Measurements from ENCODE around the gene COL12A1. TPM values are rescaled to one million over a fixed set of nuclear protein-coding genes. Genes with fewer than 3 reads are reported as not detected.

Gene COL12A1
- polyA plus RNA-seq, 4 donors = 63.7 to 1,684 (median 152) TPM

DNA sequence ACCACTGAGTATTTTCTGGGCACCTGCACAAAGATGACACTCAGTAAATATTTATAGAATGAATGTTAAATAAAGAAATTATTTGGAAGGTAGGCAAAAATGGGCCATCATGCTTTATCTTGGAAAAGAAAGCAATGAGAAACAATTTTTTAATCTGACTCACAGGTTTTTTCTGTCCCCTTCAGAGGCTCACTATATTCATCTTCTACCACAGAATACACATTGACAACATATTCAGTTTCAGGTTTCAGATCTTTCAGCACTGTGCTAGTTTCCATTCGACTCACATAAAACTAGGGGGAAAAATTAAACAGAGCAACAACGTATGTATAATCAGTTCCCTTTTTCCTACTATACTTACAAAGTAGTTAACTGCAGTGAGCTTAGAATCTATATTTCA lies 58.3 kb downstream of the COL12A1 start:
- no peak for DNase-seq (ENCODE audit: low read depth in 4 of 4, low spot score in 3 of 4)

GRCh38 chr6:75145976-75146375 lies 59.9 kb downstream of the COL12A1 start:
- no peak for DNase-seq (ENCODE audit: low read depth in 4 of 4, low spot score in 3 of 4)

- DNase-seq (ENCODE audit: low read depth in 4 of 4, low spot score in 3 of 4) = no peak
Observed at GRCh38 chr6:75145211-75145610, 60.6 kb downstream of the COL12A1 start.

DNA sequence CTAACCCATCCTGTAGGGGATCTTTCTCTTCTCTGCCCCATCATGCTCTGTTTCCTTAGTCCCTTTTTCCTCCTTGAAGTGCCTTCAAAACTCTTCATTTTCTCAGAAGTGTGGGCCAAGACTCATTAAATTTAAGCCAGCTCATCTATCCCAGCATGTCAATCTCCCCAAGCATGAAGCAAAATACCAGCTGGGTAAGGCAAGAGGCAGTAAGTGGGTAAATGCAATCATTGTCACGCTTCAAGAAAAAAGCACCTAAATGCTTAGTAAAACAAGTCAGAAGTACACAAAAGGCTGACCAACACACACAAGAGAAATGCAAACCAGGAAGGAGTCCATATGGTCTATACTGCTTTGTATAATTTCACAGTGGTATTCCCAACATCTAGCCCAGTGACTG lies 61.5 kb downstream of the COL12A1 start:
- DNase-seq (ENCODE audit: low read depth in 4 of 4, low spot score in 3 of 4) = no peak

DNA sequence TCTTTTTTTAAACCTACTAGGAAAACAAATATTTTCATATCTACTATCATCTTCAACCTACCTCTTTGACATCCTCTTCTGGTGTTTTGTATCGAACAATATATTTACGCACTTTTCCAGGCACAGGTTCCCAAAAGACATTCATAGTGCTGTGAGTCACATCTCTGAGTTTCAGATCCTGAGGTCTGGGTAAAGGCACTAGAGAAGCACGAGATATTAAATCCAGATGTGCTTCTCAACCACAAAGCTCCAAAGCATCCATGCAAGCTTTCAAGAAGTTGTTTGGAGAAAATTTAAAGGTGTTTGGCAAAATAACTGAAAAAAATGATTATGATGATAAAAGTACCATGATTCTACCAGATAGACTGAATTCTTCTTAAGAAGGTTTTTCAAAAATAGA lies 62.7 kb downstream of the COL12A1 start:
- no peak for DNase-seq (ENCODE audit: low read depth in 4 of 4, low spot score in 3 of 4)

- DNase-seq (ENCODE audit: low read depth in 4 of 4, low spot score in 3 of 4) = no peak
Observed at GRCh38 chr6:75142721-75143120, 63.1 kb downstream of the COL12A1 start.

- no peak for DNase-seq (ENCODE audit: low read depth in 4 of 4, low spot score in 3 of 4)
Observed at GRCh38 chr6:75135876-75136275, 70.0 kb downstream of the COL12A1 start.

- DNase-seq (ENCODE audit: low read depth in 4 of 4, low spot score in 3 of 4) = no peak
Observed at GRCh38 chr6:75135450-75135849, 70.4 kb downstream of the COL12A1 start.

DNA sequence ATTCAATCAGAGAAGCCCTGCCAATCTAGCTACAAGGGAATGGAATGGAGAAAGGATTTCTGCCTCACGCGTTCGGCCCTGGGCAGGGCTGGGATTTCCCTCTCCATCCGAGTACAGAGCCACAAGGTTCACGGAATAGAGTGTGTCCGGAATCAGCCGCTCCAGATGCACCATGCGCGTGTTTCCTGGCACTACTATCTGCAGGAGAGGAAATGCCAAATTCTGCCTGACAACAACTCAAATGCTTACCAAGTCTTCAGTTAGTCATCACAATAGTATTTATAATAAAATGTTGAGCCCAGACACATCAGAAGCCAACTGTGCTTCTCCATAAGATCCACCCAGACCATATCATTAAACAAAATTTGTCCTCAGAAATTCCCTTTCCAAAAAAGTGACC lies 75.1 kb downstream of the COL12A1 start:
- DNase-seq (ENCODE audit: low read depth in 4 of 4, low spot score in 3 of 4) = no peak

- DNase-seq (ENCODE audit: low read depth in 4 of 4, low spot score in 3 of 4) = no peak
Observed at GRCh38 chr6:75128878-75129570, 76.8 kb downstream of the COL12A1 start.

DNA sequence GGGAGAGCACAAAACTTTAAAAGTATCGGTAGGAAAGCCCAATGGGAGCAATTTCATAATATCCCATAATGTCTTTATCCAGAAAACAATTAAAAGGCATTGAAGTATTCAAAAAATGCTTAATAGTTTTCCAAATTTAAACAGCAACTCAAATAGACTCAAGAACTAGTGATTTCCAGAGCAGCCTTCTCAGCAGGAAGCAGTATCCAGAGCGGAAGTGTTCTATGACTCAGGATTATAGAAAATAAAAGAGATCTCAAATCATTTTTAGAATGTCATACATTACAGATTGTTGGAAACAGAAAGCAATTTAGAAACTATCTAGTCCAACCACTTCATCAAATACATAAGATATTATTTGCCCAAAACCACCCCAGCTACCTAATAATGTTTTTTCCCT lies 79.3 kb downstream of the COL12A1 start:
- DNase-seq (ENCODE audit: low read depth in 4 of 4, low spot score in 3 of 4) = no peak

DNA sequence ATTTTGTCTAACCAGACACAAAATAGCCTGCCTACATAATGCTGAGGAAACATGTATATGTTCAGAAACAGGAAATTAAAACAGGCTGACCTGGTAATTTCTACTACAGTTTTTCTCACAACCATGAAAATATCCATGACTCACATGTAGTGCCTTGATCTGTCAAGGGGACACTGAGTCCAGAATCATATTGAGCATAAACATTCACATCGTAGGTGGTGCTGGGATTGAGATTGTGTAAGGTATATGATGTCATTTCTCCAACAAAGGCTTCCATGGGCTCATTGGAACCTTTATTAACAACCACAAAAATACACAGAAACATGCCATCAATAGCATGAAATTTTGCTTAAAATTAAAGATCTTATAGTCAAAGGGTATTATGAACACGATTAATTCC lies 80.9 kb downstream of the COL12A1 start:
- DNase-seq (ENCODE audit: low read depth in 4 of 4, low spot score in 3 of 4) = no peak

DNA sequence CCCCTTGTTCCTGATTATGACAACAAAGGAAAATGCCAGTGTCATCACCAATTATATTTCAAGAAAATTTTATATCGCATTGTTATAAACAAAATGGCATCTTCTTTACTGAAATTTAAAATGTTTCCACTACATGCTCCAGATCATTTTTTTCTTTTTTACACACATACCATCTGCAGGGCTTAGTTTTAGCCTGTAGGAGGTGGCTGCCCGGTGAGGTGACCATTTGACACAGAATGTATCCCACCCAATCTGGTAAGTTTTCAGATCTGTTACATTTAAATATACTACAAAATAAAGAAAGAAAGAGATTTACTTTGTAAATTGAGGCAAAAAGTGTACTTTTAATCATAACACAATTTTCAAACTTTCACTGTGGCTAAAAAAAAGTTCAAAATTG lies 81.8 kb downstream of the COL12A1 start:
- no peak for DNase-seq (ENCODE audit: low read depth in 4 of 4, low spot score in 3 of 4)

DNA sequence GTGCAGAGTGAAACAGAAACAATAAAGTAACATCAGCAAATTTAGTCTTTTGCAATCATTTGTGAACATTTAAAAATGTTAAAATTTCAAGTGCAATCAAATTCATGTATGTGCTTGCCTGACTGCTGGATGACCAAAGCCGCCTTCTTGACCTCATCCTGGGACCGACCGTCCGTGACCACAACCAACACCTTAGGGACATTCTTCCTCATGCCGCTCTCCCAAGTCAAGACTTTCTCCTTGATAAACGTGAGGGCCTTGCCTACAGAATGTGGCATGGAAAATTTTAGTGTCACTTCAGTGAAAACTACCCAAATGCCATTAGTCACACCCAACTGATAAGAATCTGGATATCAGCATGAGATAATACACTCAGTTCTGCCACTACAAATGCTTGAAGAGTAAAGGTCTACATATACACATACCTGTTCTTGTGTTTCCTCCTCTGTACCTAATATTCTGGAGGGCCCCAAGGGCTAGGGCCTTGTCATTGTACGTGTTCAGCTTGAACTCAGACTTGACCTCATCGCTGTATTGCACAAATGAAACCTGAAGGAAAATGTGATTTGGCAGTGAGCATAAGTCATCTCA lies 86.8 kb downstream of the COL12A1 start:
- no peak for DNase-seq (ENCODE audit: low read depth in 4 of 4, low spot score in 3 of 4)

- no peak for DNase-seq (ENCODE audit: low read depth in 4 of 4, low spot score in 3 of 4)
Observed at GRCh38 chr6:75117701-75118100, 88.2 kb downstream of the COL12A1 start.

GRCh38 chr6:75116946-75117345 lies 88.9 kb downstream of the COL12A1 start:
- DNase-seq (ENCODE audit: low read depth in 4 of 4, low spot score in 3 of 4) = no peak

GRCh38 chr6:75115481-75115880 lies 90.4 kb downstream of the COL12A1 start:
- DNase-seq (ENCODE audit: low read depth in 4 of 4, low spot score in 3 of 4) = no peak

DNA sequence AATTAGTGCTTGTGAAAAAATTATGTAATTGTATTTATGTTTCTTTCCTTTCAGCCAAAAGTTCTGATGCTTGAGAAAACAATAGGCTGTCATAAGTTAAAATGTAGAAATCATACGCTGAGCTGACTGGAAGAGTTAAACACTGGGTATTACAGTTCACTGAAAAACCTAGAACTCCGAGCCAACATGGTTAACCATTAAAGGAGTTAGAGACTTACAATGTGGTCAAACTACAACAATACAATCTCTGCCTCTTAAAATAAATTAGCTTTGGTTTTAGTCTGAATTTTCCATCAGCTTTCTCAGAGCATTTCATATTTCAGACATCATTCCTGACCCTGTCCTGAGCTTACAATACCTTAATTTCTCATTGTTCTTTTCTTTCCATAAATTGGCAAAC lies 91.0 kb downstream of the COL12A1 start:
- DNase-seq (ENCODE audit: low read depth in 4 of 4, low spot score in 3 of 4) = no peak

- DNase-seq (ENCODE audit: low read depth in 4 of 4, low spot score in 3 of 4) = no peak
Observed at GRCh38 chr6:75114195-75114594, 91.7 kb downstream of the COL12A1 start.

DNA sequence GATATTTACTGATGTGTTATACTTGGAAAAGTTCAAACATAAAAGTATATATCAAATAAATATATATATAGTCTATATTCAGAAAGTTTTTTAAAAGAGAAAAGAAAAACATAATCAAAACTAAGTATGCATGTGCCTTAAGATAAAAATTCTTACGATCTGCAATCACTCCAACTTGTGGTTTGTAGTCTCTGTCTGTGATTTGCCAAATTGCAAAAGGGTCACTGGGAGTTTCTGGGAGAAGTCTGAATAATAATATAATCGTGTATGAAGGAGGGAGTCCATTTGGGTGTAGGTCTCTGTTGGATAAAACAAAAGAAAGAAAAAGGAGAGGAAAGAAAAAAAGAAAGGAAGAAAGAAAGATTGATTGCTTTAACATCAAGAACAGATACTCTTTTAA lies 92.4 kb downstream of the COL12A1 start:
- no peak for DNase-seq (ENCODE audit: low read depth in 4 of 4, low spot score in 3 of 4)

GRCh38 chr6:75109765-75110164 lies 96.1 kb downstream of the COL12A1 start:
- no peak for DNase-seq (ENCODE audit: low read depth in 4 of 4, low spot score in 3 of 4)

DNA sequence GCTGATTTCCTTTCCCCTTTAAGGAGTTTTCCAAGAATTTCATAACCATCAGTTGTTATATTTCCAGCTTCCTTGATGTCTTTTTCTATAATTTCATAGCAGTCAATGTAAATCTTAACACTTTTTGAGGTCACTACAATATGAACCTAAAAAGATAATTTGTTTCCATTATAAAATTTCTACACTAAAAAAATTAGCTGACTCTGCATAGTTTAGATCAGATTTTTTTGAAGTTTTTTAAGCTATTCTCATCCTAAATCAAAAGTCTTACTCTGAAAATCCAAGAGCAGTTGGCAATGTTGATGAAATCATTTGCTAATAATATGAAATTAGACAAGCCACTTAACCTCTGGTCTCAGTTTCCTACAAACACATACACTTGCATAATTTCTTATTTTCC lies 96.8 kb downstream of the COL12A1 start:
- no peak for DNase-seq (ENCODE audit: low read depth in 4 of 4, low spot score in 3 of 4)
